ENCODE results near the gene RAP1GAP2. TPM values are rescaled to one million over a fixed set of nuclear protein-coding genes. Genes with fewer than 3 reads are reported as not detected.

RAP1GAP2 gene
- total RNA-seq, 4 donors from 2014 or later = 0.85 to 2.4 (median 1.5) TPM

- Histone ChIP-seq H3K27me3 (no peaks in the 10 kb centered on the region), H3K4me3 (no peak overlapping the region), H3K27ac (no peak overlapping the region), H3K36me3 (no peaks in the 10 kb centered on the region), H3K9me3 (no peaks in the 10 kb centered on the region), H3K4me1 (no peaks in the 10 kb centered on the region)
- ATAC-seq (no peak), DNase-seq (no peak)
- intact Hi-C loops (cut with DNase I; ENCODE audit: low total_unique reads) (loop anchor here (10.0 kb wide), 1 partner anchor 79 kb away; no protein-coding TSS in a partner anchor), in situ Hi-C loops (cut with MboI; ENCODE audit: low sequenced_read_pairs in 4 of 4) (no loop called here)
- TF ChIP-seq CTCF (IDR thresholded peaks at IDR 0.05 in 4 of 5, conservative IDR thresholded peaks at IDR 0.05 in 1 of 5) (no peak), POLR2A (IDR thresholded peaks at IDR 0.05) (no peak)
Observed at GRCh38 chr17:2933606-2934005, 137.4 kb downstream of the RAP1GAP2 start.

GRCh38 chr17:2935632-2936031, 139.4 kb downstream of the RAP1GAP2 start:
- Histone ChIP-seq H3K27ac (no peak overlapping the region), H3K36me3 (no peaks in the 10 kb centered on the region), H3K27me3 (peaks cover 0 to 6% (median 0%) of the 10 kb centered on the region in 3 donors), H3K4me3 (no peak overlapping the region), H3K9me3 (no peaks in the 10 kb centered on the region), H3K4me1 (no peaks in the 10 kb centered on the region)
- intact Hi-C loops (cut with DNase I; ENCODE audit: low total_unique reads) (loop anchor here (10.0 kb wide), 1 partner anchor 81 kb away; no protein-coding TSS in a partner anchor), in situ Hi-C loops (cut with MboI; ENCODE audit: low sequenced_read_pairs in 4 of 4) (no loop called here)
- ATAC-seq (no peak), DNase-seq (no peak)
- TF ChIP-seq CTCF (IDR thresholded peaks at IDR 0.05 in 4 of 5, conservative IDR thresholded peaks at IDR 0.05 in 1 of 5) (no peak), POLR2A (IDR thresholded peaks at IDR 0.05) (no peak)

GRCh38 chr17:2936351-2936750, 140.1 kb downstream of the RAP1GAP2 start:
- H3K9me3 ChIP-seq = no peaks in the 10 kb centered on the region
- TF ChIP-seq CTCF (IDR thresholded peaks at IDR 0.05 in 4 of 5, conservative IDR thresholded peaks at IDR 0.05 in 1 of 5) = no peak
- TF ChIP-seq POLR2A (IDR thresholded peaks at IDR 0.05) = no peak
- intact Hi-C loops (cut with DNase I; ENCODE audit: low total_unique reads) (loop anchor here (10.0 kb wide), 1 partner anchor 82 kb away; no protein-coding TSS in a partner anchor), in situ Hi-C loops (cut with MboI; ENCODE audit: low sequenced_read_pairs in 4 of 4) (no loop called here)
- no peak overlapping the region for H3K27ac ChIP-seq
- ATAC-seq (no peak), DNase-seq (no peak)
- H3K27me3 ChIP-seq = peaks cover 0 to 6% (median 0%) of the 10 kb centered on the region in 3 donors
- no peaks in the 10 kb centered on the region for H3K36me3 ChIP-seq
- H3K4me3 ChIP-seq = no peak overlapping the region
- H3K4me1 ChIP-seq = no peaks in the 10 kb centered on the region

- no peak for TF ChIP-seq POLR2A (IDR thresholded peaks at IDR 0.05)
- no peak for TF ChIP-seq CTCF (IDR thresholded peaks at IDR 0.05 in 4 of 5, conservative IDR thresholded peaks at IDR 0.05 in 1 of 5)
- DNase-seq = no peak
- intact Hi-C loops (cut with DNase I; ENCODE audit: low total_unique reads) (loop anchor here (10.0 kb wide), 1 partner anchor 82 kb away; no protein-coding TSS in a partner anchor), in situ Hi-C loops (cut with MboI; ENCODE audit: low sequenced_read_pairs in 4 of 4) (no loop called here)
- Histone ChIP-seq H3K36me3 (no peaks in the 10 kb centered on the region), H3K27me3 (peaks cover 0 to 6% (median 0%) of the 10 kb centered on the region in 3 donors), H3K4me3 (no peak overlapping the region), H3K27ac (no peak overlapping the region), H3K4me1 (no peaks in the 10 kb centered on the region), H3K9me3 (no peaks in the 10 kb centered on the region)
- ATAC-seq = no peak
Observed at GRCh38 chr17:2936771-2937321, 140.6 kb downstream of the RAP1GAP2 start.

Measured in gastrocnemius medialis (tissue), 4 donors.